A673 (cell line): ENCODE data around the gene RAP1GAP2. TPM values are rescaled to one million over a fixed set of nuclear protein-coding genes. Genes with fewer than 3 reads are reported as not detected.

Experiments
- BruUV-seq: library from RNA; stranded (reverse); fragments of 400-500 nt; replicated peaks from 2 replicates; lab custom pipeline; 2021; lab: Mats Ljungman, UMichigan
- CTCF ChIA-PET: fragments of 300-600 bp; sonication (Branson Sonifier 250); formaldehyde crosslinking; loops from one replicate; lab custom pipeline; 2022; ENCODE audit warnings: antibody characterized with exemption; lab: Charles Lee
- POLR2A ChIA-PET: fragments of 300-600 bp; sonication (Branson Sonifier 250); formaldehyde crosslinking; loops from one replicate; lab custom pipeline; 2022; ENCODE audit warnings: antibody characterized with exemption; ENCODE audit not compliant: low non-redundant PET; lab: Charles Lee
- DNase-seq: peaks from one replicate; pipeline ENCODE4 v3.0.0-alpha.2; 2015; ENCODE audit warnings: low spot score
- H3K27ac ChIP-seq: fragments of 200-600 bp; sonication (generic); 2 replicates; pipeline ENCODE4 v1.5.1; 2016; ENCODE audit warnings: mixed run types, low read depth, mild to moderate bottlenecking, mixed read lengths, antibody characterized with exemption, low read length; ENCODE audit not compliant: poor library complexity, severe bottlenecking
- H3K27me3 ChIP-seq: fragments of 200-600 bp; sonication (generic); replicated peaks from 2 replicates; pipeline ENCODE4 v1.6.1; 2017; ENCODE audit warnings: mixed run types, low read depth, mild to moderate bottlenecking, mixed read lengths, antibody characterized with exemption, low read length; ENCODE audit not compliant: insufficient read depth, poor library complexity
- H3K36me3 ChIP-seq: fragments of 200-600 bp; sonication (generic); 2 replicates; pipeline ENCODE4 v1.6.1; 2016; ENCODE audit warnings: mixed run types, mild to moderate bottlenecking, mixed read lengths, antibody characterized with exemption, low read length; ENCODE audit not compliant: insufficient read depth, poor library complexity, severe bottlenecking
- H3K4me1 ChIP-seq: fragments of 200-600 bp; sonication (generic); 2 replicates; pipeline ENCODE4 v1.6.1; 2017; ENCODE audit warnings: mixed run types, mild to moderate bottlenecking, mixed read lengths, antibody characterized with exemption, low read length; ENCODE audit not compliant: insufficient read depth, poor library complexity, severe bottlenecking
- H3K4me3 ChIP-seq: fragments of 200-600 bp; sonication (generic); 2 replicates; pipeline ENCODE4 v1.5.1; 2016; ENCODE audit warnings: low read depth, mixed run types, mild to moderate bottlenecking, mixed read lengths, low read length; ENCODE audit not compliant: poor library complexity, severe bottlenecking
- H3K9me3 ChIP-seq: fragments of 200-600 bp; sonication (generic); 2 replicates; pipeline ENCODE4 v1.6.1; 2016; ENCODE audit warnings: mixed run types, low read depth, mild to moderate bottlenecking, mixed read lengths, antibody characterized with exemption, low read length; ENCODE audit not compliant: poor library complexity, severe bottlenecking
- CTCF ChIP-seq: fragments of 300-800, 200-600 bp; sonication (generic); conservative IDR thresholded peaks from 2 replicates; pipeline ENCODE4 v1.5.1; 2017; ENCODE audit warnings: low read depth, mild to moderate bottlenecking, antibody characterized with exemption, low read length, moderate library complexity, mixed read lengths
- EZH2 ChIP-seq: fragments of 200-600 bp; sonication (generic); IDR thresholded peaks from 2 replicates; pipeline ENCODE4 v1.6.1; 2017; ENCODE audit warnings: borderline replicate concordance, low read depth, mild to moderate bottlenecking, mixed read lengths, antibody characterized with exemption, low read length; ENCODE audit not compliant: poor library complexity, severe bottlenecking
- intact Hi-C: fragments of 100-400 bp; cut with micrococcal nuclease; formaldehyde crosslinking; loops from one replicate; pipeline ENCODE4 v1.10.0; 2022; ENCODE audit not compliant: unreplicated experiment
- total RNA-seq: library from RNA; stranded (reverse); gene quantifications from 2 replicates; pipeline ENCODE4 v1.2.3, GENCODE V29; 2021

The RAP1GAP2 gene
- total RNA-seq, 1 experiment from 2014 or later = 0.06 TPM

GRCh38 chr17:2803386-2803785 lies 7.1 kb downstream of the RAP1GAP2 start:
- intact Hi-C loops = no loop called here
- DNase-seq = no peak
- CTCF ChIA-PET = no interaction called here
- Histone ChIP-seq H3K27me3 (peaks cover 36% of the 10 kb centered on the region), H3K4me3 (no peak overlapping the region), H3K27ac (no peak overlapping the region), H3K9me3 (no peaks in the 10 kb centered on the region), H3K4me1 (no peaks in the 10 kb centered on the region), H3K36me3 (no peaks in the 10 kb centered on the region)
- TF ChIP-seq CTCF (no peak), EZH2 (no peak)
- POLR2A ChIA-PET = no interaction called here
- no TSS peak for BruUV-seq

- POLR2A ChIA-PET = no interaction called here
- TF ChIP-seq CTCF = no peak
- TF ChIP-seq EZH2 = no peak
- CTCF ChIA-PET = no interaction called here
These were observed 7.7 kb downstream of the RAP1GAP2 start for GRCh38 chr17:2803971-2804370.

GRCh38 chr17:2804912-2805311 lies 8.7 kb downstream of the RAP1GAP2 start:
- ChIA-PET POLR2A (no interaction called here), CTCF (interaction anchor here (0.5 kb wide), 1 partner anchor 183 kb away, joined by 5 read pairs; no protein-coding TSS in a partner anchor)
- Histone ChIP-seq H3K9me3 (no peaks in the 10 kb centered on the region), H3K27ac (no peak overlapping the region), H3K4me3 (no peak overlapping the region), H3K4me1 (no peaks in the 10 kb centered on the region), H3K27me3 (peaks cover 36% of the 10 kb centered on the region), H3K36me3 (no peaks in the 10 kb centered on the region)
- intact Hi-C loops = no loop called here
- TF ChIP-seq EZH2 = no peak
- TF ChIP-seq CTCF = no peak
- no TSS peak for BruUV-seq
- no peak for DNase-seq

More at GRCh38 chr17:2803971-2804370, 7.7 kb downstream of the RAP1GAP2 start:
- Histone ChIP-seq H3K9me3 (no peaks in the 10 kb centered on the region), H3K4me1 (no peaks in the 10 kb centered on the region), H3K27ac (no peak overlapping the region), H3K27me3 (peaks cover 36% of the 10 kb centered on the region), H3K4me3 (no peak overlapping the region), H3K36me3 (no peaks in the 10 kb centered on the region)
- intact Hi-C loops = no loop called here
- no TSS peak for BruUV-seq
- DNase-seq = no peak
